HCT116 (cell line): ENCODE data around the gene CPEB3.

Experiments used
- CEBPB ChIP-seq: IDR thresholded peaks from 2 replicates; pipeline ENCODE4 v1.6.1; 2012; ENCODE audit warnings: low read depth
- POLR2A ChIP-seq: IDR thresholded peaks from 2 replicates; pipeline ENCODE4 v1.7.0; 2011; ENCODE audit warnings: borderline replicate concordance; ENCODE audit not compliant: insufficient read depth, insufficient read length; ENCODE audit errors: extremely low read depth
- POLR2AphosphoS5 ChIP-seq: IDR thresholded peaks from 2 replicates; pipeline ENCODE4 v1.6.1; 2011; ENCODE audit warnings: mild to moderate bottlenecking, low read depth, low read length, moderate library complexity
- RAD21 ChIP-seq: IDR thresholded peaks from 2 replicates; pipeline ENCODE4 v1.6.1; 2012; ENCODE audit warnings: low read depth, mild to moderate bottlenecking
- REST ChIP-seq: IDR thresholded peaks from 2 replicates; pipeline ENCODE4 v1.6.1; 2012; ENCODE audit warnings: low read depth
- TF ChIP-seq, protein P1 (sequence below): IDR thresholded peaks from 2 replicates; pipeline ENCODE4 v1.6.1; 2012
- TF ChIP-seq, protein P2 (sequence below), 3 experiments: fragments of 200-600 bp in 1 of 3; sonication (generic) in 1 of 3; IDR thresholded peaks in 2 of 3; conservative IDR thresholded peaks in 1 of 3; 2 replicates each; pipeline ENCODE4 v1.5.1; 2012 to 2017; ENCODE audit warnings: low read depth in 2 of 3, low read length in 2 of 3, antibody characterized with exemption in 1 of 3, borderline replicate concordance in 1 of 3, control low read depth in 1 of 3, mild to moderate bottlenecking in 1 of 3, mixed read lengths in 1 of 3, mixed run types in 1 of 3, moderate library complexity in 1 of 3; ENCODE audit not compliant: insufficient read depth in 1 of 3
- TF ChIP-seq, protein P3 (sequence below): IDR thresholded peaks from 2 replicates; pipeline ENCODE4 v1.6.1; 2012

DNA sequence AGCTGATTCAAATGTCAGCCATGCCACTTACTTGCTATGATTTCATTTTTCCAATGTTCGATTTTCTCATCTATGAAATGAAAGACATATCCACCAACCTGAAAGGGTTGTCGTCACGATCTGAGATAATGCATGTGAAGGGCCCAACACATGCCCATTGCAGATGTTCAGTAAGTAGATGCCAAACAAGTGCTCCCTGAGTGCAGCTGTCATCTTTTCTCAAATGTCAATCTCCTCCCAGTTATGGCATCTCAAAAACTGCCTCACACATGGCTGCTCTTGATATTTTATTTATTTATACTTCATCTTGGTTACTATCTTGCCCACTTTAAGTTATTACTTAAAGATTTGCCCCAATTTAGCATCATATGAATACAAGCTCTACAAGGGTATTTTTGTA lies 16.8 kb downstream of the CPEB3 start:
- TF ChIP-seq, protein P1, sequence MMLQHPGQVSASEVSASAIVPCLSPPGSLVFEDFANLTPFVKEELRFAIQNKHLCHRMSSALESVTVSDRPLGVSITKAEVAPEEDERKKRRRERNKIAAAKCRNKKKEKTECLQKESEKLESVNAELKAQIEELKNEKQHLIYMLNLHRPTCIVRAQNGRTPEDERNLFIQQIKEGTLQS: no peak
- TF ChIP-seq, protein P2, sequence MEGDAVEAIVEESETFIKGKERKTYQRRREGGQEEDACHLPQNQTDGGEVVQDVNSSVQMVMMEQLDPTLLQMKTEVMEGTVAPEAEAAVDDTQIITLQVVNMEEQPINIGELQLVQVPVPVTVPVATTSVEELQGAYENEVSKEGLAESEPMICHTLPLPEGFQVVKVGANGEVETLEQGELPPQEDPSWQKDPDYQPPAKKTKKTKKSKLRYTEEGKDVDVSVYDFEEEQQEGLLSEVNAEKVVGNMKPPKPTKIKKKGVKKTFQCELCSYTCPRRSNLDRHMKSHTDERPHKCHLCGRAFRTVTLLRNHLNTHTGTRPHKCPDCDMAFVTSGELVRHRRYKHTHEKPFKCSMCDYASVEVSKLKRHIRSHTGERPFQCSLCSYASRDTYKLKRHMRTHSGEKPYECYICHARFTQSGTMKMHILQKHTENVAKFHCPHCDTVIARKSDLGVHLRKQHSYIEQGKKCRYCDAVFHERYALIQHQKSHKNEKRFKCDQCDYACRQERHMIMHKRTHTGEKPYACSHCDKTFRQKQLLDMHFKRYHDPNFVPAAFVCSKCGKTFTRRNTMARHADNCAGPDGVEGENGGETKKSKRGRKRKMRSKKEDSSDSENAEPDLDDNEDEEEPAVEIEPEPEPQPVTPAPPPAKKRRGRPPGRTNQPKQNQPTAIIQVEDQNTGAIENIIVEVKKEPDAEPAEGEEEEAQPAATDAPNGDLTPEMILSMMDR (IDR thresholded peaks at IDR 0.05 in 2 of 3, conservative IDR thresholded peaks at IDR 0.05 in 1 of 3; ENCODE audit: borderline replicate concordance in 1 of 3, insufficient read depth in 1 of 3, low read depth in 2 of 3, low read length in 2 of 3): no peak
- TF ChIP-seq POLR2A (no peak), CEBPB (no peak), RAD21 (no peak), REST (no peak), POLR2AphosphoS5 (no peak)
- TF ChIP-seq, protein P3, sequence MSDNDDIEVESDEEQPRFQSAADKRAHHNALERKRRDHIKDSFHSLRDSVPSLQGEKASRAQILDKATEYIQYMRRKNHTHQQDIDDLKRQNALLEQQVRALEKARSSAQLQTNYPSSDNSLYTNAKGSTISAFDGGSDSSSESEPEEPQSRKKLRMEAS: no peak
